ENCODE results near the gene LRP2.
"Not testable (repeated sequence)": the region's sequence is repeated elsewhere in the genome, so short reads cannot be mapped to it uniquely, and the experiment has no call there.

Gene LRP2

DNA sequence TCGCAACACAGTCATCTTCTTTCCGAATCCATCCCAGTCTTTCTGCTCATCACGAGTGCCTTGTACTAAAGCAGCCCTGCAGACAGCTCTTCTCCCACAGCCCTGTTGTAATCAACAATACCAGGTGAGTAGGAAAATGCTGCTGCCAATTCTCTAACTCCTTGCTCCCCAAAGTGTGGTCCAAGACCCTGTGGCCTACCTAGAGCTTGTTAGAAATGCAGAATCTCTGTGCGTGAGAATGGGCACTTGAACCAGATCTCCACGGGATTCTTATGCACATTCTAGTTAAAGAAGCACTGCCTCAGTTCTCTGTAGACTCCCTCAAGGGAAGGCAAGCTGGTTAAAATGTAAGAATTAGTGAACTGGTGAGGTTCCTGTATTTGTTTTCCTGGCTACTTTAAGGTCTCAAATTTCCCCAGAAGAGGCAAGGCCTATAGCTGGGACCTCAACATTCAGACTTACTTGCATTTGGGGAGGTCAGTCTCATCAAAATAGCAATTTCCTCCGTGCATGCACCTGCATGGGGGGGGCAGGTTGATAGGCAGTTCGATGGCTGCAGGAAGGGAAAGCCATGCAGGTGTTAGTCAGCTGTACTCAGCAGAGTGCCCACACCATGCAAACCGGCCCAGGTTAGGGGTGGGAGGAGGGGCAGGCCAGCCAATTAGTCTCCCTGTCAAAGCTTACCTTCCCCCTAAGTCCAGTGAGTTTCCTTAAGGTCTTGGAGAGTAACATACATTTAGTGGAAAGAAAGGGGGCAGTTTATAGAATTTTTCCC lies 222.2 kb downstream of the LRP2 start:
- TF ChIP-seq, protein P1, sequence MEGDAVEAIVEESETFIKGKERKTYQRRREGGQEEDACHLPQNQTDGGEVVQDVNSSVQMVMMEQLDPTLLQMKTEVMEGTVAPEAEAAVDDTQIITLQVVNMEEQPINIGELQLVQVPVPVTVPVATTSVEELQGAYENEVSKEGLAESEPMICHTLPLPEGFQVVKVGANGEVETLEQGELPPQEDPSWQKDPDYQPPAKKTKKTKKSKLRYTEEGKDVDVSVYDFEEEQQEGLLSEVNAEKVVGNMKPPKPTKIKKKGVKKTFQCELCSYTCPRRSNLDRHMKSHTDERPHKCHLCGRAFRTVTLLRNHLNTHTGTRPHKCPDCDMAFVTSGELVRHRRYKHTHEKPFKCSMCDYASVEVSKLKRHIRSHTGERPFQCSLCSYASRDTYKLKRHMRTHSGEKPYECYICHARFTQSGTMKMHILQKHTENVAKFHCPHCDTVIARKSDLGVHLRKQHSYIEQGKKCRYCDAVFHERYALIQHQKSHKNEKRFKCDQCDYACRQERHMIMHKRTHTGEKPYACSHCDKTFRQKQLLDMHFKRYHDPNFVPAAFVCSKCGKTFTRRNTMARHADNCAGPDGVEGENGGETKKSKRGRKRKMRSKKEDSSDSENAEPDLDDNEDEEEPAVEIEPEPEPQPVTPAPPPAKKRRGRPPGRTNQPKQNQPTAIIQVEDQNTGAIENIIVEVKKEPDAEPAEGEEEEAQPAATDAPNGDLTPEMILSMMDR (IDR thresholded peaks at IDR 0.05; ENCODE audit: unreplicated experiment in 3 of 3) = no peak
- H3K9me3 Mint-ChIP-seq = no peaks in the 10 kb centered on the region
- no peak overlapping the region for H3K27ac Mint-ChIP-seq
- no peaks in the 10 kb centered on the region for H3K27me3 Mint-ChIP-seq (ENCODE audit: low read depth)
- H3K4me1 Mint-ChIP-seq = peaks cover 4% of the 10 kb centered on the region
- H3K4me3 Mint-ChIP-seq = no peak overlapping the region
- H3K36me3 Mint-ChIP-seq (ENCODE audit: low read depth) = no peaks in the 10 kb centered on the region

DNA sequence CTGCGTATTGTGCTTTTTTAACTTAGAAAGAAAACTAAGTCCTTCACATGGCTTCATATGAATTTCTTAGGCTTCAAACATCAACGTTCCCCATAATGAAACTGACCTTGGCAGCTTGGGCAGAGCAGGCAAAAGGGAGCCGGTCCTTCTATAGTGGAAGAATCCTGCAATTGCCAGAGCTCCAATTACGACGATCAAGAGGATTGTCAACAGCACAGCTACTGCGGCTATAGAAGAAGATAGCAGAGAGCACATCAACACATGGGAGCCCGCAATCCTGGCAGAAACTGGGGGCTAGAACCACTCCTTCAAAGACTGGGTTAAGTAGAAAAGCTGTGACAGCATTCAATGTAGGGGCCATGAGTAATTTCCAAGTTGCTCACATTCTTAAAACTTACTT lies 223.2 kb downstream of the LRP2 start:
- Mint-ChIP-seq H3K4me3 (no peak overlapping the region), H3K27ac (no peak overlapping the region), H3K4me1 (peaks cover 4% of the 10 kb centered on the region), H3K27me3 (ENCODE audit: low read depth) (no peaks in the 10 kb centered on the region), H3K9me3 (no peaks in the 10 kb centered on the region), H3K36me3 (ENCODE audit: low read depth) (no peaks in the 10 kb centered on the region)
- TF ChIP-seq, protein P1 (IDR thresholded peaks at IDR 0.05; ENCODE audit: unreplicated experiment in 3 of 3) = no peak

DNA sequence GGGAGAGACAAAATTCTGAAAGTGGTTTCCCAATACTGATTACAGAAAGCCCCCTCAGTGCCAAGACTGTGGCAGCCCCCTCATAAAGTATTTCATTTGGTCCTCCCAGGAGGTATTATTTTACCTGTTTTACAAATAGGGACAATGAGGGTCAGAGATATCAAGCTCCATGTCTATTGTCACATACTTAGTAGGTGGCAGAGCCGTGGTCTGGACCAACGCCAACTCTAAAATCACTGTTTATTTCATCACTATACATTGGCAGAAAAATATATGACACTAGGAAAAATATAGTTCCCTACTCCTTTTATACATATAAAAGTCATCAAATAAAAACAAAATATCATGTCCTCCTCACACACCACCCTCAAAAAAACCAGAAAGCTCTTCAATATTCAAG lies 224.4 kb downstream of the LRP2 start:
- TF ChIP-seq, protein P1 (IDR thresholded peaks at IDR 0.05; ENCODE audit: unreplicated experiment in 3 of 3) = no peak
- Mint-ChIP-seq H3K27ac (no peak overlapping the region), H3K4me3 (no peak overlapping the region), H3K9me3 (no peaks in the 10 kb centered on the region), H3K27me3 (ENCODE audit: low read depth) (no peaks in the 10 kb centered on the region), H3K4me1 (peaks cover 4% of the 10 kb centered on the region), H3K36me3 (ENCODE audit: low read depth) (no peaks in the 10 kb centered on the region)

DNA sequence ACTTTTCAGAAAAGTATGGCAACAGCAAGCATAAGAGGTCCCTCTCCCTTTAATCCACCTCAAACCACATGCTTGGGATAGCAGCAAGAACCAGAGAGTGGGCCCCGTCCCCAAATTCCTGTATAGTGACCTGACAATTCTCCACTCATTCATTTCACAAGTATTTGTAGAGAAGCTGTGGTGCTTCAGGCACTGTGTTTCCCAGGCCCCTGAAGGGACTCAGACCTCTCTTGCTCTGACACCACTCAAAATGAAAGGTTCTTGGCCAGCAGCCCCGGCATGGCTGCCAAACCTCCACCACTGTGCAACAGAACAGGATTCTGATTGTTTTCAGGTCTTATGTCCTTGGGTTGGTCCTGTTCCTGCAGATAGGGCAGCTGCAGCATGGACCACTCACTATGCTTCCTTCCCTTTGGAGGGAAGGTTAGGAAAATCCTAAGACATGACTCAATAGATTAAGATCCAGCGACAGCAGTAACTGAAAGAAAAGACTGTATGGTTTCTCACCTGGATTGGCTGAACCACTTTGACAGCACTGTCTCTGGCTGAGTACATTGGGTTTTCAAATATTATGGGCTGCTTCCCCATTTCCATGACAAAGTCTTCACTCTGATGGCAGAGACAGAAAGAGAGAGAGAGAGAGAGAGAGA lies 225.3 kb downstream of the LRP2 start:
- no peaks in the 10 kb centered on the region for H3K27me3 Mint-ChIP-seq (ENCODE audit: low read depth)
- H3K9me3 Mint-ChIP-seq = no peaks in the 10 kb centered on the region

DNA sequence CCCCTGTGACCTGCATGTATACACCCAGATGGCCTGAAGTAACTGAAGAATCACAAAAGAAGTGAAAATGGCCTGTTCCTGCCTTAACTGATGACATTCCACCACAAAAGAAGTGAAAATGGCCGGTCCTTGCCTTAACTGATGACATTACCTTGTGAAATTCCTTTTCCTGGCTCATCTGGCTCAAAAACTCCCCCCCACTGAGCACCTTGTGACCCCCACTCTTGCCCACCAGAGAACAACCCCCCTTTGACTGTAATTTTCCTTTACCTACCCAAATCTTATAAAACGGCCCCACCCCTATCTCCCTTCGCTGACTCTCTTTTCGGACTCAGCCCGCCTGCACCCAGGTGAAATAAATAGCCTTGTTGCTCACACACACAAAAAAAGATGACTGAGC lies 225.9 kb downstream of the LRP2 start:
- not testable (repeated sequence) for H3K27me3 Mint-ChIP-seq (ENCODE audit: low read depth); H3K4me1 Mint-ChIP-seq; H3K4me3 Mint-ChIP-seq; H3K9me3 Mint-ChIP-seq; H3K27ac Mint-ChIP-seq; H3K36me3 Mint-ChIP-seq (ENCODE audit: low read depth)

More for the DNA sequence above, 225.3 kb downstream of the LRP2 start:
- Mint-ChIP-seq H3K36me3 (ENCODE audit: low read depth) (no peaks in the 10 kb centered on the region), H3K4me1 (peaks cover 4% of the 10 kb centered on the region), H3K4me3 (no peak overlapping the region), H3K27ac (no peak overlapping the region)
- TF ChIP-seq, protein P1 (IDR thresholded peaks at IDR 0.05; ENCODE audit: unreplicated experiment in 3 of 3) = no peak

DNA sequence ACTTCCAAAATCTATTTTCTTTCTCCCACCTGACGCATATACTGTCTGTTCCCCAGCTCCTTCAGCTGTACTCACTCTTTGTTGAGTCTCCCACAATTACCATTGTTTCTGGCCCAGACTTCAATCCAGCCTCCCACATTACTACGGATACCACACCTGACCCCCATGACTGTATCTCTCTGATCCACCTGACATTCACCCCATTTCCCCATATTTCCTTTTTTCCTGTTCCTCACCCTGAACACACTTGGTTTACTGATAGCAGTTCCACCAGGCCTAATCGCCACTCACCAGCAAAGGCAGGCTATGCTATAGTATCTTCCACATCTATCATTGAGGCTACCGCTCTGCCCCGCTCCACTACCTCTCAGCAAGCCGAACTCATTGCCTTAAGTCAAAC lies 228.1 kb downstream of the LRP2 start:
- not testable (repeated sequence) for H3K36me3 Mint-ChIP-seq (ENCODE audit: low read depth); H3K27me3 Mint-ChIP-seq (ENCODE audit: low read depth); H3K9me3 Mint-ChIP-seq; H3K4me3 Mint-ChIP-seq; H3K4me1 Mint-ChIP-seq; H3K27ac Mint-ChIP-seq

All from nephron (organoid).